Hematopoietic multipotent progenitor cell (in vitro differentiated cells): ENCODE data around the gene ZSCAN16. TPM values are rescaled to one million over a fixed set of nuclear protein-coding genes. Genes with fewer than 3 reads are reported as not detected.
A peak's percentile ranks its signal among the peaks of the same experiment; 100 is the strongest.

ENCODE experiments used
- DNase-seq, 3 donors: peaks; one replicate each; pipeline ENCODE4 v3.0.0-alpha.2; 2011 to 2015; ENCODE audit warnings: low read depth in 2 of 3, low spot score in 2 of 3
- total RNA-seq: library from RNA; depleted of rRNA; stranded (reverse); fragments of >200 nt; gene quantifications from one replicate; pipeline ENCODE4 v1.2.3, GENCODE V29; 2012

The ZSCAN16 gene
- total RNA-seq, 1 donor, result 5.7 TPM

- DNase-seq, result peak in 1 of 3 donors; percentile 24
These were observed 553 bp downstream of the ZSCAN16 start for GRCh38 chr6:28124971-28125353.

GRCh38 chr6:28125401-28125800, 992 bp downstream of the ZSCAN16 start:
- peak in 1 of 3 donors; percentile 38 for DNase-seq

- DNase-seq, result peak in 2 of 3 donors; percentile 63 to 73
These were observed 9.6 kb downstream of the ZSCAN16 start for GRCh38 chr6:28134015-28134414.

GRCh38 chr6:28134716-28135115, 10.3 kb downstream of the ZSCAN16 start:
- DNase-seq, result peak in 1 of 3 donors; percentile 7

GRCh38 chr6:28135393-28135792, 11.0 kb downstream of the ZSCAN16 start:
- DNase-seq, result no peak

GRCh38 chr6:28136585-28137504, 12.4 kb downstream of the ZSCAN16 start:
- DNase-seq, result peak; percentile 51 to 87 (median 83)

GRCh38 chr6:28137505-28137981, 13.1 kb downstream of the ZSCAN16 start:
- DNase-seq, result peak; percentile 37 to 81 (median 70)

GRCh38 chr6:28139860-28140543, 15.6 kb downstream of the ZSCAN16 start:
- DNase-seq, result peak in 1 of 3 donors; percentile 6

- DNase-seq, result no peak
These were observed 16.2 kb downstream of the ZSCAN16 start for GRCh38 chr6:28140616-28141015.

- DNase-seq, result peak; percentile 50 to 81 (median 81)
These were observed 17.3 kb downstream of the ZSCAN16 start, which contains the start of gene ZKSCAN8 for GRCh38 chr6:28141500-28142329. TSS of gene ZKSCAN8 (plus strand) at chr6:28141883. CDS start at chr6:28148408, 6,525 bp downstream.

GRCh38 chr6:28142446-28142845, 18.0 kb downstream of the ZSCAN16 start:
- DNase-seq, result no peak

- DNase-seq, result no peak
These were observed 20.8 kb downstream of the ZSCAN16 start for GRCh38 chr6:28145231-28145630.

- no peak for DNase-seq
These were observed 28.1 kb downstream of the ZSCAN16 start for GRCh38 chr6:28152531-28152930.

GRCh38 chr6:28153546-28153945, 29.1 kb downstream of the ZSCAN16 start:
- DNase-seq, result no peak

- DNase-seq, result no peak
These were observed 29.9 kb downstream of the ZSCAN16 start for GRCh38 chr6:28154357-28154756.

GRCh38 chr6:28158318-28158717, 33.9 kb downstream of the ZSCAN16 start:
- DNase-seq, result no peak

GRCh38 chr6:28159029-28159607, 34.7 kb downstream of the ZSCAN16 start:
- DNase-seq, result no peak

- DNase-seq, result no peak
These were observed 35.8 kb downstream of the ZSCAN16 start for GRCh38 chr6:28160233-28160632.

GRCh38 chr6:28161410-28162079, 37.1 kb downstream of the ZSCAN16 start:
- DNase-seq, result peak; percentile 63 to 84 (median 80)

GRCh38 chr6:28165563-28165962, 41.2 kb downstream of the ZSCAN16 start:
- no peak for DNase-seq
